Chondrocyte (in vitro differentiated cells): ENCODE data around the gene DISC1. TPM values are rescaled to one million over a fixed set of nuclear protein-coding genes. Genes with fewer than 3 reads are reported as not detected.

Experiments used
- DNase-seq: peaks from one replicate; pipeline ENCODE4 v3.0.0; 2021; ENCODE audit warnings: mixed read lengths, low spot score
- H3K27ac Mint-ChIP-seq: one replicate; pipeline ENCODE4 v1.8.0; 2021; ENCODE audit warnings: mild to moderate bottlenecking, moderate library complexity, mixed read lengths; ENCODE audit not compliant: unreplicated experiment
- H3K27me3 Mint-ChIP-seq: 2 replicates; pipeline ENCODE4 v1.8.0; 2021; ENCODE audit warnings: low read depth, mixed read lengths
- H3K36me3 Mint-ChIP-seq: 2 replicates; pipeline ENCODE4 v1.8.0; 2021; ENCODE audit warnings: low read depth, mixed read lengths
- H3K4me1 Mint-ChIP-seq: 2 replicates; pipeline ENCODE4 v1.8.0; 2021; ENCODE audit warnings: low read depth, mild to moderate bottlenecking, mixed read lengths
- H3K4me3 Mint-ChIP-seq: one replicate; pipeline ENCODE4 v1.8.0; 2021; ENCODE audit warnings: mild to moderate bottlenecking, moderate library complexity, mixed read lengths; ENCODE audit not compliant: unreplicated experiment
- H3K9me3 Mint-ChIP-seq: 2 replicates; pipeline ENCODE4 v1.8.0; 2021; ENCODE audit warnings: low read depth, mixed read lengths
- CTCF ChIP-seq: fragments of 200-600 bp; sonication (generic); IDR thresholded peaks from 2 replicates; pipeline ENCODE4 v1.5.0; 2021; ENCODE audit warnings: antibody characterized with exemption, mild to moderate bottlenecking, moderate library complexity
- total RNA-seq: library from RNA; stranded (reverse); gene quantifications from 3 replicates; pipeline ENCODE4 v1.2.1, GENCODE V29; 2021

DISC1 gene
- total RNA-seq, 1 donor from 2014 or later, result 5.0 TPM

- Mint-ChIP-seq H3K4me1 (peaks cover 10% of the 10 kb centered on the region), H3K27me3 (no peaks in the 10 kb centered on the region), H3K27ac (no peak overlapping the region), H3K4me3 (no peak overlapping the region), H3K36me3 (no peaks in the 10 kb centered on the region), H3K9me3 (no peaks in the 10 kb centered on the region)
- no peak for DNase-seq
- TF ChIP-seq CTCF, result no peak
Measured at GRCh38 chr1:231842441-231842840, 215.9 kb downstream of the DISC1 start.

GRCh38 chr1:231844986-231845502 is 218.5 kb downstream of the DISC1 start:
- no peak for DNase-seq
- H3K27me3 Mint-ChIP-seq, result no peaks in the 10 kb centered on the region
- H3K4me3 Mint-ChIP-seq, result no peak overlapping the region
- H3K4me1 Mint-ChIP-seq, result peaks cover 10% of the 10 kb centered on the region
- no peaks in the 10 kb centered on the region for H3K9me3 Mint-ChIP-seq
- peak; percentile 33 for TF ChIP-seq CTCF
- no peaks in the 10 kb centered on the region for H3K36me3 Mint-ChIP-seq
- no peak overlapping the region for H3K27ac Mint-ChIP-seq

- DNase-seq, result no peak
- Mint-ChIP-seq H3K9me3 (no peaks in the 10 kb centered on the region), H3K4me1 (peaks cover 4% of the 10 kb centered on the region), H3K27me3 (no peaks in the 10 kb centered on the region), H3K4me3 (no peak overlapping the region), H3K36me3 (no peaks in the 10 kb centered on the region), H3K27ac (no peak overlapping the region)
- no peak for TF ChIP-seq CTCF
Measured at GRCh38 chr1:231847612-231848397, 221.2 kb downstream of the DISC1 start.

- Mint-ChIP-seq H3K36me3 (no peaks in the 10 kb centered on the region), H3K27me3 (no peaks in the 10 kb centered on the region), H3K9me3 (no peaks in the 10 kb centered on the region), H3K4me1 (peaks cover 2% of the 10 kb centered on the region), H3K4me3 (no peak overlapping the region), H3K27ac (no peak overlapping the region)
- DNase-seq, result no peak
- no peak for TF ChIP-seq CTCF
Measured at GRCh38 chr1:231849981-231850380, 223.4 kb downstream of the DISC1 start.

- Mint-ChIP-seq H3K36me3 (no peaks in the 10 kb centered on the region), H3K27ac (no peak overlapping the region), H3K4me3 (no peak overlapping the region), H3K9me3 (no peaks in the 10 kb centered on the region), H3K27me3 (no peaks in the 10 kb centered on the region), H3K4me1 (no peaks in the 10 kb centered on the region)
- DNase-seq, result no peak
- TF ChIP-seq CTCF, result no peak
Measured at GRCh38 chr1:231850786-231851185, 224.2 kb downstream of the DISC1 start.
